Ovary (tissue), 9 donors: Measurements from ENCODE around the gene GP1BA. TPM values are rescaled to one million over a fixed set of nuclear protein-coding genes. Genes with fewer than 3 reads are reported as not detected.

Source experiments
- DNase-seq, 5 donors: peaks; one replicate each; pipeline ENCODE4 v3.0.0-alpha.2; 2019 to 2020
- H3K27ac ChIP-seq, 2 donors: fragments of 200-600 bp; one replicate each; pipeline versions ENCODE4 v1.5.1 to v1.8.0; 2019 to 2022
- H3K27me3 ChIP-seq: fragments of 200-600 bp; one replicate; pipeline ENCODE4 v1.8.0; 2022
- H3K36me3 ChIP-seq: fragments of 200-600 bp; sonication (generic); one replicate; pipeline ENCODE4 v1.5.1; 2019
- H3K4me1 ChIP-seq: one replicate; pipeline ENCODE4 v1.8.1; 2013; ENCODE audit warnings: mild to moderate bottlenecking, moderate library complexity; ENCODE audit not compliant: insufficient read depth
- H3K4me3 ChIP-seq: fragments of 200-600 bp; sonication (generic); one replicate; pipeline ENCODE4 v1.5.1; 2017
- H3K9me3 ChIP-seq, 2 donors: fragments of 200-600 bp in 1 of 2; sonication (generic) in 1 of 2; one replicate each; pipeline versions ENCODE4 v1.5.1 to v1.8.1; 2013 to 2019; ENCODE audit warnings: mild to moderate bottlenecking in 1 of 2, moderate library complexity in 1 of 2
- CTCF ChIP-seq, 3 donors: fragments of 450-650 bp in 2 of 3; fragments of 200-600 bp in 1 of 3; IDR thresholded peaks; one replicate each; pipeline versions ENCODE4 v1.5.1 to v1.8.0; 2016 to 2022; ENCODE audit warnings: antibody characterized with exemption in 3 of 3, mild to moderate bottlenecking in 1 of 3
- EP300 ChIP-seq: sonication (generic); formaldehyde crosslinking; IDR thresholded peaks from one replicate; pipeline ENCODE4 v1.6.1; 2017; ENCODE audit warnings: antibody characterized with exemption
- POLR2A ChIP-seq: fragments of 450-650 bp; IDR thresholded peaks from one replicate; pipeline ENCODE4 v1.6.1; 2017; ENCODE audit warnings: antibody characterized with exemption, mild to moderate bottlenecking, moderate library complexity
- WGBS, 3 donors: extraction: QIAGEN DNeasy Blood & Tissue Kit in 1 of 3; methylation state at CpG; one replicate each; pipeline versions ENCODE4 v1.1.5 to v1.1.7; 2013 to 2017; 5-methylcytosine and 5-hydroxymethylcytosine counted together
- intact Hi-C, 4 donors: fragments of 100-400 bp; cut with DNase I; formaldehyde crosslinking; loops; one replicate each; pipeline versions ENCODE4 v1.11.0 to v1.15.1; 2022 to 2023
- polyA plus RNA-seq, 2 donors: library from polyadenylated mRNA; stranded (reverse); fragments of 200-250 nt in 1 of 2; fragments of 350-450 nt in 1 of 2; fragmentation: Illumina TruSeq in 1 of 2; extraction: RNeasy Lipid Tissue Mini Kit (QIAGEN cat#74804) in 1 of 2; gene quantifications; one replicate each; pipeline ENCODE4 v1.2.3, GENCODE V29; 2013 to 2014
- total RNA-seq, 7 donors: library from RNA; depleted of rRNA in 2 of 7; stranded (reverse); fragments of >200 nt in 2 of 7; fragmentation: NEBNext Ultra II Directional in 3 of 7; extraction: Animal tissue kit (Norgen Biotek cat#: 25700) in 3 of 7; gene quantifications; one replicate each; pipeline versions ENCODE4 v1.1.0 to v1.2.4, GENCODE V29; 2016 to 2023
- donor health status: DM: no; HTN: no; CAD: no; lungs with moderate emphysema.
- donor health status: DM: no; HTN: no; CAD: no.
- donor health status: Bipolar disorder and iron deficiency.
- donor health status: DM: yes; HTN: yes; CAD: no.
- donor health status: DM: no; HTN: no; CAD: no.
- donor health status: DM: yes; HTN: yes; CAD: no.

The GP1BA gene
- total and polyA plus RNA-seq, 9 donors, result 0.04 to 0.10 TPM; not detected in 7

DNA sequence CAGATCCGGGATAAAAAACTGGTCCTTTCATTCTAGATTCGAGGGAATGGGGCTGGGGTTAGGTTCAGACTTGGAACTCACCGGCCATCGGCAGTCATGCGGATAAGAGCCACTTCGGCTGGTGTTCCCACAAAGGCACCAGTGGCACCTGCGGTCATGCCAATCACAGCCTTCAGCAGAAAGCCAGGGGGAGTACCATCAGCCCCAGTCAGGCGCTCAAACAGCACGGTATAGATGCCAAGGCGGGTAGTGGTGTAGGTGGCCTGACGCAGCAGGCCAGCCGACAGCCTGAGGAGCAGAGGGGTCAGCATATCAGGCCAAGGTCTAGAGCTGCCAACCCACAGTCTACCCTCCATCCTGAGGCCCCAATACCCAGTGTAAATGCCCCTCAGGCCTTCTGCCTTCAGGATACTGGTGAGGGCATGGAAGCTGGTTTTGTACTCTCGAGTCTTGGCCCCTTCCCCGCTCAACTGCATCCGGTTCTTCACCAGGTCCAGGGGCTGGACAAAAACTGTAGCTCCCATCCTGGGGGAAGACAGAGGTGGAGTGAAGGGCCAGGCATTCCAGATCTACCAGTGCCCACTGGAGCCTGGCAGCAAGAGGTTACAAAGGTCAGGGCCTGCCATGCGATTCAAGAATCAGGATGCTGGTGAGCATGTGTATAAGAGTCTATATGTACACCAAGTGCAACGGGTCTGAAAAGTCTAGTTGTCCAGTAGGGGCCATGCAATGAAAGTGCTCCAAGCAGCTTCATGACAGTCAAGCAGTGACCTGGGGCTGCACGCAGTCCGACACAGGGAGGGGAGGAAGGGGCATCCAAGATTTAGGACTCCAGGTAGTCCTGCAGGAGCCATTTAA is 6.8 kb downstream of the GP1BA start:
- DNase-seq, result peak in 1 of 5 donors; percentile 23
- TF ChIP-seq POLR2A (no peak), CTCF (IDR thresholded peaks at IDR 0.05) (no peak), EP300 (no peak)
- H3K27me3 ChIP-seq, result no peaks in the 10 kb centered on the region
- peak overlapping the region; percentile 88 for H3K4me3 ChIP-seq
- H3K36me3 ChIP-seq, result no peaks in the 10 kb centered on the region
- H3K4me1 ChIP-seq, result peaks cover 14% of the 10 kb centered on the region
- H3K27ac ChIP-seq, result peak overlapping the region in 1 of 2 donors; percentile 93
- WGBS, 3 donors, result 51 to 57% (median 56%) methylated on average over 19 of the region's 19 CpGs
- intact Hi-C loops, result no loop called here
- no peaks in the 10 kb centered on the region for H3K9me3 ChIP-seq

DNA sequence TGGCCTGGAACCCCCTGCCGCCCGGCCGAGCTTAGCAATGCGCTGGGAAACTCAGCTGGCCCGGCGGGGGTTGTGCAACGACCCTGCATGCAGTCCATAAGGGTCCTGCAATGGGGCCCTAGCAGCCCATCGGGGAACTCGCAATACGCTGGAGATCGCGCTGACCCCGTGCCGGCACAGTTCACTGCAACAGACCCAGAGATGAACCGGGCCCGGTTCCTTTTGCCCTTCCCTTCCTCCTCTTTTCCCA is 7.4 kb downstream of the GP1BA start:
- peak overlapping the region in 1 of 2 donors; percentile 93 for H3K27ac ChIP-seq
- H3K27me3 ChIP-seq, result no peaks in the 10 kb centered on the region
- no peaks in the 10 kb centered on the region for H3K9me3 ChIP-seq
- TF ChIP-seq POLR2A, result no peak
- TF ChIP-seq EP300, result no peak
- no peak for TF ChIP-seq CTCF (IDR thresholded peaks at IDR 0.05)
- 0% methylated on average over 12 to 16 of the region's 16 CpGs for WGBS, 3 donors
- peaks cover 12% of the 10 kb centered on the region for H3K4me1 ChIP-seq
- peak in 2 of 5 donors; percentile 29 to 49 for DNase-seq
- intact Hi-C loops, result no loop called here
- H3K4me3 ChIP-seq, result peak overlapping the region; percentile 88
- no peaks in the 10 kb centered on the region for H3K36me3 ChIP-seq

GRCh38 chr17:4939796-4940554 is 7.9 kb downstream of the GP1BA start, which contains the start of the genes RNF167 and SLC25A11:
Gene RNF167, plus strand, starts transcription at chr17:4940268. Its CDS starts 642 bp downstream, at chr17:4940910.
Gene SLC25A11, minus strand, starts transcription at chr17:4940046. Its CDS starts 136 bp downstream, at chr17:4939910.
- peak within 1 kb of the TSS; percentile 88 for H3K4me3 ChIP-seq
- 1% methylated on average over 69 to 72 of the region's 72 CpGs for WGBS, 3 donors
- TF ChIP-seq EP300 (no peak), CTCF (IDR thresholded peaks at IDR 0.05) (no peak), POLR2A (peak; percentile 3)
- H3K36me3 ChIP-seq, result no peaks in the 10 kb centered on the region
- H3K27ac ChIP-seq, result peak within 1 kb of the TSS; percentile 76 to 93
- H3K27me3 ChIP-seq, result no peaks in the 10 kb centered on the region
- no peaks in the 10 kb centered on the region for H3K9me3 ChIP-seq
- intact Hi-C loops, result no loop called here
- H3K4me1 ChIP-seq, result peaks cover 12% of the 10 kb centered on the region
- peak; percentile 94 to 97 (median 96) for DNase-seq

DNA sequence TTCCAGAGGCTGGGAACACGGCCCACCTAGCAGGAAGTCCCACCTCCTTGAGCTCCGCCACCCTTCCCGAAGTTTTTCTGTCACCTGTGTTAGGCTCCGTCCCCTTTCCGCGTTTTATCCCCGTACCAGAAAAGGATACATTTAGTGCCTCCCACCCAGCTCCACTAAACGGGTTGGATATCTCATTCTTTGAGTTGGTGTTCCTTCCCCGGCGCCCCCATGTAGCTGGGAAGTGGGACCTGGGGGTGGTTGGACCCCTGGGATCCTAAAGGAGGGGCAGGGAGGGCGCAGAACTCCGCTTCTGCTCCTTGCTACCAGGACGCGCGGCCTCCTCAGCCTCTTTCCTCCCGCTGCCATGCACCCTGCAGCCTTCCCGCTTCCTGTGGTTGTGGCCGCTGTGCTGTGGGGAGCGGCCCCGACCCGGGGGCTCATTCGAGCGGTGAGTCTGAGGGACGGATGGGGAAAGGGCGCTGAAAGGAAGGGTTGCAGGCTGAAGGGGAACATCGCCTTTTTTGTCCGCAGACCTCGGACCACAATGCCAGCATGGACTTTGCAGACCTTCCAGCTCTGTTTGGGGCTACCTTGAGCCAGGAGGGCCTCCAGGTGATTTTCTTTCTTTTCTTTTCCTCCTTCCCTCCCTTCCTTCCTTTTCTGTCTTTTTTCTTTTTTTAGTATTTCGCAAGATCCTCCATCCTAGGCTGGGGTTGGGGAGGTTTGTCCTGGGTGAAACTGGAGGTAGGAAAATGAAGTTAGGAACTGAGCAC is 8.7 kb downstream of the GP1BA start:
- TF ChIP-seq EP300, result no peak
- no peaks in the 10 kb centered on the region for H3K27me3 ChIP-seq
- H3K36me3 ChIP-seq, result no peaks in the 10 kb centered on the region
- 1 to 2% (median 2%) methylated on average over 29 of the region's 29 CpGs for WGBS, 3 donors
- intact Hi-C loops, result no loop called here
- DNase-seq, result peak in 3 of 5 donors; percentile 49 to 87 (median 82)
- peak overlapping the region; percentile 76 to 93 for H3K27ac ChIP-seq
- H3K4me1 ChIP-seq, result peaks cover 14% of the 10 kb centered on the region
- H3K9me3 ChIP-seq, result no peaks in the 10 kb centered on the region
- H3K4me3 ChIP-seq, result peak overlapping the region; percentile 88
